ENCODE results near the gene DHRS2. TPM values are rescaled to one million over a fixed set of nuclear protein-coding genes. Genes with fewer than 3 reads are reported as not detected.

DHRS2 gene
- total and polyA plus RNA-seq, 2 of the 13 experiments (the other 11 are each of a cell fraction or from before 2014, with no cell fraction given) = 1,621 to 3,021 TPM

- TF ChIP-seq ZNF407 (CRISPR knock-in tag; IDR thresholded peaks at IDR 0.05; ENCODE audit: not compliant biosample characterization) (no peak), ASH2L (IDR thresholded peaks at IDR 0.05; ENCODE audit: insufficient read length, low read depth, low read length) (no peak), CEBPB (IDR thresholded peaks at IDR 0.05; ENCODE audit: borderline replicate concordance, low read depth, low read length) (peak; percentile 96), NR1H2 (CRISPR knock-in tag; IDR thresholded peaks at IDR 0.05; ENCODE audit: borderline replicate concordance, low read depth) (0 out of 2 replicates have a peak, but pooled peaks have one; percentile 57), ZNF263 (CRISPR knock-in tag; IDR thresholded peaks at IDR 0.05) (no peak), PLSCR1 (CRISPR knock-in tag; IDR thresholded peaks at IDR 0.05; ENCODE audit: borderline replicate concordance) (no peak), ZNF383 (CRISPR knock-in tag; IDR thresholded peaks at IDR 0.05; ENCODE audit: borderline replicate concordance) (no peak), SP5 (CRISPR knock-in tag; IDR thresholded peaks at IDR 0.05; ENCODE audit: borderline replicate concordance, low read depth) (no peak; the same call in 1 of the 2 replicates), CC2D1A (CRISPR knock-in tag; IDR thresholded peaks at IDR 0.05) (no peak), RBM22 (optimal IDR thresholded peaks at IDR 0.05; ENCODE audit: low read length) (no peak), ZHX2 (IDR thresholded peaks at IDR 0.05; ENCODE audit: low read depth) (no peak), ZHX2 (CRISPR knock-in tag; IDR thresholded peaks at IDR 0.05; ENCODE audit: borderline replicate concordance) (no peak), NR2F6 (IDR thresholded peaks at IDR 0.05) (no peak), NR2F6 (CRISPR knock-in tag; IDR thresholded peaks at IDR 0.05) (no peak)
These were observed 17.7 kb upstream of the DHRS2 start (continued) for GRCh38 chr14:23618415-23618988.

Measured in HepG2 (cell line).